Measurements from ENCODE around the gene LRP6. TPM values are rescaled to one million over a fixed set of nuclear protein-coding genes. Genes with fewer than 3 reads are reported as not detected.

Gene LRP6
- total and polyA plus RNA-seq, 4 donors, result 14.7 to 76.8 (median 23.2) TPM

- Histone ChIP-seq H3K9ac (ENCODE audit: low read depth in 1 of 2, low read length in 2 of 2) (no peak overlapping the region), H3K27ac (ENCODE audit: low read depth in 1 of 2, low read length in 2 of 2) (no peak overlapping the region), H3K4me1 (ENCODE audit: control insufficient read depth in 4 of 4, insufficient read depth in 4 of 4, low read length in 3 of 4) (peaks cover 7 to 29% (median 8%) of the 10 kb centered on the region in 4 donors), H3K27me3 (ENCODE audit: control insufficient read depth in 4 of 4, insufficient read depth in 4 of 4, low read length in 3 of 4) (no peaks in the 10 kb centered on the region), H3K4me3 (ENCODE audit: low read depth in 1 of 3, low read length in 3 of 3) (no peak overlapping the region), H3K36me3 (ENCODE audit: control insufficient read depth in 4 of 4, insufficient read depth in 3 of 4, low read depth in 1 of 4, low read length in 3 of 4) (peaks cover 3 to 6% (median 4%) of the 10 kb centered on the region in 4 donors), H3K9me3 (ENCODE audit: control insufficient read depth in 4 of 4, low read length in 3 of 4) (no peaks in the 10 kb centered on the region)
- 79% methylated on average over 5 of the region's 5 CpGs for WGBS
- TF ChIP-seq RAD21 (IDR thresholded peaks at IDR 0.05) (no peak), ATF3 (IDR thresholded peaks at IDR 0.05) (no peak), FOXA2 (IDR thresholded peaks at IDR 0.05) (no peak), RXRA (IDR thresholded peaks at IDR 0.05) (no peak), CTCF (IDR thresholded peaks at IDR 0.05; ENCODE audit: low read depth, low read length, missing input control) (no peak), TAF1 (conservative IDR thresholded peaks at IDR 0.05) (no peak)
- no peak for DNase-seq (ENCODE audit: low spot score)
These were observed 26.0 kb downstream of the LRP6 start for GRCh38 chr12:12240662-12241340.

DNA sequence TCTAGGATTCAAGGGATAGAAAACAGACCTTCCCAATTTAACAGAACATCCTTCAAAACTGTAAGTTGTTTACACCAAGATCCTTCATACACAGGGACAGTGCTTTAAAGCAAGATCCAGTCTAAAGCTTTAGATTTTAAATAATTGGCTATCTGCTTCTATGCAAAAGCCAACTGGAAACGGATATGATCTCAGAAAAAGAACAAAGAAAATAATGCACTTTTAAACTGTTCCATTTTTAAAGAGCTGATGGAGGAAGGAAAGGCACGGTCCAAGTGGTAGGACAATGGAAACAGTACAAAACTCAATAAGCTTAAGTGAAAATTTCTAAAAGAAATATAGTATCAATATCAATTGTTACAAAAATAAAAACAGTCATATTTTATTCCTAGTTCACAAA, 27.7 kb downstream of the LRP6 start:
- Histone ChIP-seq H3K9ac (ENCODE audit: low read depth in 1 of 2, low read length in 2 of 2) (no peak overlapping the region), H3K27ac (ENCODE audit: low read depth in 1 of 2, low read length in 2 of 2) (no peak overlapping the region), H3K36me3 (ENCODE audit: control insufficient read depth in 4 of 4, insufficient read depth in 3 of 4, low read depth in 1 of 4, low read length in 3 of 4) (peaks cover 2 to 4% (median 4%) of the 10 kb centered on the region in 4 donors), H3K4me1 (ENCODE audit: control insufficient read depth in 4 of 4, insufficient read depth in 4 of 4, low read length in 3 of 4) (peaks cover 7 to 29% (median 8%) of the 10 kb centered on the region in 4 donors), H3K27me3 (ENCODE audit: control insufficient read depth in 4 of 4, insufficient read depth in 4 of 4, low read length in 3 of 4) (no peaks in the 10 kb centered on the region), H3K4me3 (ENCODE audit: low read depth in 1 of 3, low read length in 3 of 3) (no peak overlapping the region), H3K9me3 (ENCODE audit: control insufficient read depth in 4 of 4, low read length in 3 of 4) (no peaks in the 10 kb centered on the region)
- WGBS, result 72% methylated on average over 2 of the region's 2 CpGs
- DNase-seq (ENCODE audit: low spot score), result no peak
- TF ChIP-seq MAX (IDR thresholded peaks at IDR 0.05) (no peak), CTCF (IDR thresholded peaks at IDR 0.05; ENCODE audit: low read depth, low read length, missing input control) (no peak), RXRA (IDR thresholded peaks at IDR 0.05) (no peak), GABPA (IDR thresholded peaks at IDR 0.05 in 1 of 2, conservative IDR thresholded peaks at IDR 0.05 in 1 of 2) (no peak), HNF4A (conservative IDR thresholded peaks at IDR 0.05) (no peak), NR2F2 (IDR thresholded peaks at IDR 0.05) (no peak), JUND (IDR thresholded peaks at IDR 0.05) (no peak), SP1 (IDR thresholded peaks at IDR 0.05) (no peak), TAF1 (conservative IDR thresholded peaks at IDR 0.05) (no peak), FOXA2 (IDR thresholded peaks at IDR 0.05) (no peak), HNF4G (IDR thresholded peaks at IDR 0.05) (no peak), RAD21 (IDR thresholded peaks at IDR 0.05) (no peak), FOXA1 (IDR thresholded peaks at IDR 0.05) (no peak), ATF3 (IDR thresholded peaks at IDR 0.05) (no peak), ZBTB33 (IDR thresholded peaks at IDR 0.05) (no peak), YY1 (IDR thresholded peaks at IDR 0.05) (no peak), EGR1 (IDR thresholded peaks at IDR 0.05; ENCODE audit: low read depth in 2 of 2) (no peak)
- TF ChIP-seq, protein P1, sequence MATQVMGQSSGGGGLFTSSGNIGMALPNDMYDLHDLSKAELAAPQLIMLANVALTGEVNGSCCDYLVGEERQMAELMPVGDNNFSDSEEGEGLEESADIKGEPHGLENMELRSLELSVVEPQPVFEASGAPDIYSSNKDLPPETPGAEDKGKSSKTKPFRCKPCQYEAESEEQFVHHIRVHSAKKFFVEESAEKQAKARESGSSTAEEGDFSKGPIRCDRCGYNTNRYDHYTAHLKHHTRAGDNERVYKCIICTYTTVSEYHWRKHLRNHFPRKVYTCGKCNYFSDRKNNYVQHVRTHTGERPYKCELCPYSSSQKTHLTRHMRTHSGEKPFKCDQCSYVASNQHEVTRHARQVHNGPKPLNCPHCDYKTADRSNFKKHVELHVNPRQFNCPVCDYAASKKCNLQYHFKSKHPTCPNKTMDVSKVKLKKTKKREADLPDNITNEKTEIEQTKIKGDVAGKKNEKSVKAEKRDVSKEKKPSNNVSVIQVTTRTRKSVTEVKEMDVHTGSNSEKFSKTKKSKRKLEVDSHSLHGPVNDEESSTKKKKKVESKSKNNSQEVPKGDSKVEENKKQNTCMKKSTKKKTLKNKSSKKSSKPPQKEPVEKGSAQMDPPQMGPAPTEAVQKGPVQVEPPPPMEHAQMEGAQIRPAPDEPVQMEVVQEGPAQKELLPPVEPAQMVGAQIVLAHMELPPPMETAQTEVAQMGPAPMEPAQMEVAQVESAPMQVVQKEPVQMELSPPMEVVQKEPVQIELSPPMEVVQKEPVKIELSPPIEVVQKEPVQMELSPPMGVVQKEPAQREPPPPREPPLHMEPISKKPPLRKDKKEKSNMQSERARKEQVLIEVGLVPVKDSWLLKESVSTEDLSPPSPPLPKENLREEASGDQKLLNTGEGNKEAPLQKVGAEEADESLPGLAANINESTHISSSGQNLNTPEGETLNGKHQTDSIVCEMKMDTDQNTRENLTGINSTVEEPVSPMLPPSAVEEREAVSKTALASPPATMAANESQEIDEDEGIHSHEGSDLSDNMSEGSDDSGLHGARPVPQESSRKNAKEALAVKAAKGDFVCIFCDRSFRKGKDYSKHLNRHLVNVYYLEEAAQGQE (IDR thresholded peaks at IDR 0.05), result no peak
